Measurements from ENCODE around the gene IRF2BP1.
"Not testable (repeated sequence)": the region's sequence is repeated elsewhere in the genome, so short reads cannot be mapped to it uniquely, and the experiment has no call there.

IRF2BP1 gene

DNA sequence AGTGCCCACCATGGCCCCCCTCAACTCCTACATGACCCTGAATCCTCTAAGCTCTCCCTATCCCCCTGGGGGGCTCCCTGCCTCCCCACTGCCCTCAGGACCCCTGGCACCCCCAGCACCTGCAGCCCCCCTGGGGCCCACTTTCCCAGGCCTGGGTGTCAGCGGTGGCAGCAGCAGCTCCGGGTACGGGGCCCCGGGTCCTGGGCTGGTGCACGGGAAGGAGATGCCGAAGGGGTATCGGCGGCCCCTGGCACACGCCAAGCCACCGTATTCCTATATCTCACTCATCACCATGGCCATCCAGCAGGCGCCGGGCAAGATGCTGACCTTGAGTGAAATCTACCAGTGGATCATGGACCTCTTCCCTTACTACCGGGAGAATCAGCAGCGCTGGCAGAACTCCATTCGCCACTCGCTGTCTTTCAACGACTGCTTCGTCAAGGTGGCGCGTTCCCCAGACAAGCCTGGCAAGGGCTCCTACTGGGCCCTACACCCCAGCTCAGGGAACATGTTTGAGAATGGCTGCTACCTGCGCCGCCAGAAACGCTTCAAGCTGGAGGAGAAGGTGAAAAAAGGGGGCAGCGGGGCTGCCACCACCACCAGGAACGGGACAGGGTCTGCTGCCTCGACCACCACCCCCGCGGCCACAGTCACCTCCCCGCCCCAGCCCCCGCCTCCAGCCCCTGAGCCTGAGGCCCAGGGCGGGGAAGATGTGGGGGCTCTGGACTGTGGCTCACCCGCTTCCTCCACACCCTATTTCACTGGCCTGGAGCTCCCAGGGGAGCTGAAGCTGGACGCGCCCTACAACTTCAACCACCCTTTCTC lies 13.6 kb downstream of the IRF2BP1 start:
- Histone ChIP-seq H3K36me3 (ENCODE audit: insufficient read depth, low read length) (no peaks in the 10 kb centered on the region), H3K9me3 (ENCODE audit: low read depth, low read length) (no peaks in the 10 kb centered on the region)

DNA sequence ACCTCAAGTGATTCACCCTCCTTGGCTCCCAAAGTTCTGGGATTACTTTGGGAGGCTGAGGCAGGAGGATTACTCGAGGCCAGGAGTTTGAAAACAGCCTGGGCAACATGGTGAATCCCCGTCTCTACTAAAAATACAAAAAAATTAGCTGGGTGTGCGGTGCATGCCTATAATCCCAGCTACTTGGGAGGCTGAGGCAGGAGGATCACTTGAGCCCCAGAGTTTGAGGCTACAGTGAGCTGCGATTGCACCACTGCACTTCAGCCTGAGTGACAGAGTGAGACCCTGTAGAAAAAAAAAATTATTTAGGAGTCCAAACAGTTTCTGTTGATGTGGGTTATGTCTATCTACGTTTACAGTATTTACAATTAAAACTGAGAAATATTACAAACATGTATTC lies 15.1 kb downstream of the IRF2BP1 start:
- TF ChIP-seq EZH2 (IDR thresholded peaks at IDR 0.05) (no peak), POLR2AphosphoS5 (IDR thresholded peaks at IDR 0.05; ENCODE audit: borderline replicate concordance, low read depth, low read length) (no peak), FOXP2 (optimal IDR thresholded peaks at IDR 0.05; ENCODE audit: control extremely low read depth, extremely low read length, insufficient read depth) (no peak)
- no peaks in the 10 kb centered on the region for H3K9me3 ChIP-seq (ENCODE audit: low read depth, low read length)
- DNase-seq (ENCODE audit: low read depth, low spot score), result no peak
- no peaks in the 10 kb centered on the region for H3K36me3 ChIP-seq (ENCODE audit: insufficient read depth, low read length)
- H3K9ac ChIP-seq (ENCODE audit: insufficient read length), result no peak overlapping the region
- no peak overlapping the region for H3K4me3 ChIP-seq
- H3K27ac ChIP-seq, result no peak overlapping the region

More for the DNA sequence above, 13.6 kb downstream of the IRF2BP1 start:
- Histone ChIP-seq H3K9ac (ENCODE audit: insufficient read length) (no peak overlapping the region), H3K27ac (no peak overlapping the region), H3K4me3 (no peak overlapping the region)
- TF ChIP-seq FOXP2 (optimal IDR thresholded peaks at IDR 0.05; ENCODE audit: control extremely low read depth, extremely low read length, insufficient read depth) (no peak), EZH2 (IDR thresholded peaks at IDR 0.05) (no peak), POLR2AphosphoS5 (IDR thresholded peaks at IDR 0.05; ENCODE audit: borderline replicate concordance, low read depth, low read length) (no peak)
- no peak for DNase-seq (ENCODE audit: low read depth, low spot score)

DNA sequence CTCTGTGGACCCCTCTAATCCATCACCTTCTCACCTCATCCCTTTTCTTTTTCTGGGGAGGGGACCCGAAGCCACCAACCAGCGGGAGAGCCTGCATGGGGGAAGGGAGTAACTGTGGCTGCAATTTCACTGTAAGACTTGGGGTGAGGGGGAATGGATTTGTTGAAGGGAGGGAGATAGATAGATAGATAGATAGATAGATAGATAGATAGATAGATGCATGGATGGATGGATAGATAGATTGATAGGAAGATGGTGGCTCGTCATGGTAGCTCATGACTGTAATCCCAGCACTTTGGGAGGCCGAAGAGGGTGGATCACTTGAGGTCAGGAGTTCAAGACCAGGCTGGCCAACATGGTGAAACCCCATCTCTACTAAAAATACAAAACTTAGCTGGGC lies 18.7 kb downstream of the IRF2BP1 start:
- H3K36me3 ChIP-seq (ENCODE audit: insufficient read depth, low read length); H3K27ac ChIP-seq; H3K9me3 ChIP-seq (ENCODE audit: low read depth, low read length); H3K9ac ChIP-seq (ENCODE audit: insufficient read length); H3K4me3 ChIP-seq; DNase-seq (ENCODE audit: low read depth, low spot score): not testable (repeated sequence)

- H3K9ac ChIP-seq (ENCODE audit: insufficient read length), result no peak overlapping the region
- no peak for TF ChIP-seq POLR2AphosphoS5 (IDR thresholded peaks at IDR 0.05; ENCODE audit: borderline replicate concordance, low read depth, low read length)
- TF ChIP-seq FOXP2 (optimal IDR thresholded peaks at IDR 0.05; ENCODE audit: control extremely low read depth, extremely low read length, insufficient read depth), result no peak
- TF ChIP-seq EZH2 (IDR thresholded peaks at IDR 0.05), result no peak
- no peak for DNase-seq (ENCODE audit: low read depth, low spot score)
- no peak overlapping the region for H3K4me3 ChIP-seq
- no peaks in the 10 kb centered on the region for H3K9me3 ChIP-seq (ENCODE audit: low read depth, low read length)
- no peaks in the 10 kb centered on the region for H3K36me3 ChIP-seq (ENCODE audit: insufficient read depth, low read length)
- no peak overlapping the region for H3K27ac ChIP-seq
Observed at GRCh38 chr19:45866400-45867176, 19.4 kb downstream of the IRF2BP1 start.

DNA sequence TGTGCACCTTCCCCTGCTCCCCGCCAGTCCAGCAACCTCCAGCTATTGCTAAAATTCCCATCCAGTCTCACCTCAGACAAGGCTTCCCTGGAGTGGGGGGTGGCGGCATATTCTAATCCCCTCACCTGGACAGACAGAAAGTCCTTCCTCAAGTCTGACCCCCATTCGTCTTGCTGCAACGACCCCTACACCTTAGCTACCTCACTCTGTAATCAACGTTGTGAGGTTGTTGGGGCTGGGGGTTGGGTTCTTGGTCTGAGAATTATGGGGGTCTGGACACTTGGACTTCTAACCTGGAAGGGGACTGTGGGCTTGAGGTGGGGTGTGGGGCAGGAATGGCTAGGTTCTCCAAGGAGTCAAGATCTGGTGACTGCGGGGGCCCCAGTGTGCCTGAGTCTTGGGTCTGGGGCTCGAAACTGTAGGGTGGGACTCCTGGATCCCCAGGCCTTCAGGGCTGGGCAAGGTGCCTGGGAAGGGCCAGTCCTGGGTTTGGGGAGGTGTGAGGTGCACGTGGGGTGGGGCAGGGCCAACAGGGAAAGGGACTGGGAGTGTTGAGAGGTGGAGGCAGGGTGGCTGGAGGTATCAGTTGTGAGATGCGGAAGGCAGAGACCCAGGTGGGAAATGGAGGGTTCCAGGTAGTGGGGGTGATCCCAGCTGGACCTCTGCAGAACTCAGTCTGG lies 20.5 kb downstream of the IRF2BP1 start:
- TF ChIP-seq EZH2 (IDR thresholded peaks at IDR 0.05), result no peak
- TF ChIP-seq POLR2AphosphoS5 (IDR thresholded peaks at IDR 0.05; ENCODE audit: borderline replicate concordance, low read depth, low read length), result no peak
- TF ChIP-seq FOXP2 (optimal IDR thresholded peaks at IDR 0.05; ENCODE audit: control extremely low read depth, extremely low read length, insufficient read depth), result no peak
- Histone ChIP-seq H3K27ac (no peak overlapping the region), H3K9ac (ENCODE audit: insufficient read length) (no peak overlapping the region), H3K9me3 (ENCODE audit: low read depth, low read length) (no peaks in the 10 kb centered on the region), H3K4me3 (no peak overlapping the region), H3K36me3 (ENCODE audit: insufficient read depth, low read length) (peaks cover 4% of the 10 kb centered on the region; the same call in 1 of the 2 replicates)
- DNase-seq (ENCODE audit: low read depth, low spot score), result no peak

GRCh38 chr19:45864629-45865082 lies 21.3 kb downstream of the IRF2BP1 start:
- Histone ChIP-seq H3K4me3 (peak overlapping the region; percentile 96), H3K9me3 (ENCODE audit: low read depth, low read length) (no peaks in the 10 kb centered on the region), H3K27ac (no peak overlapping the region), H3K9ac (ENCODE audit: insufficient read length) (no peak overlapping the region), H3K36me3 (ENCODE audit: insufficient read depth, low read length) (peaks cover 7% of the 10 kb centered on the region; the same call in 1 of the 2 replicates)
- no peak for DNase-seq (ENCODE audit: low read depth, low spot score)
- TF ChIP-seq EZH2 (IDR thresholded peaks at IDR 0.05) (no peak), FOXP2 (optimal IDR thresholded peaks at IDR 0.05; ENCODE audit: control extremely low read depth, extremely low read length, insufficient read depth) (no peak), POLR2AphosphoS5 (IDR thresholded peaks at IDR 0.05; ENCODE audit: borderline replicate concordance, low read depth, low read length) (no peak)

DNA sequence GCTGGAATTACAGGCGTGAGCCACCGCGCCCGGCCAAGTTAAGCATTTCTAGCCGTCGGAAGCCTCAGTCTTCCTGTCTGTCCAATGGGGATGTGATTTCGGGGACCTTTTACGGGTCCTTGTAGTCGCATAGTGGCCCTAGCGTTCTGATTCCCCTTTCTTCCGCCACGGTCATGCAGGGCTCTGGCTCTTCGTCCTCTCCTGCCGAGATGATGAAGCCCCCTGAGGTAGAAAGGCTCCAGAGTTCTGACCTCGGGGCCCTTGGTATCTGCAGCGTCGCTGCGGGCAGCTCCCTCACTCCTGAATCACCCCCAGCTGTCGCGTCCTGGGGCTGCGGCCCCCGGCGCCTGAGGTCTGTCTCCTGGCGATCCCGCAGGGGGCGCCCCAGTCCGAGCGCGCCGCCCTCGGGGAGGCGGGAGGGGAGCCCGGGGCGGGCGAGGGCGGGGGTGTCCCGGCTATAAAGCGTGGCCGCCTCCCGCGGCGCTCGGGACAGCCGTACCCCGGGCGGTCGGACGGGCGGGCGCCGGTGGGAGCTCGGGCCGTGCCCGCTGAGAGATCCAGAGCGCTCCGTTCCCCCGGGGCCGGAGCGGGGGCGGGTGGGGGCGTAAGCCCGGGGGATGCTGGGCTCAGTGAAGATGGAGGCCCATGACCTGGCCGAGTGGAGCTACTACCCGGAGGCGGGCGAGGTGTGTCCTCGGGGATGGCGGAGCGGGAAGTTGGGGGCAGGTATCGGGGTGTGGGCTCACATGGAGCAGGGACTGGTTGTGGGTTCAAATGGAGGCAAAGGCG lies 21.9 kb downstream of the IRF2BP1 start, which contains the start of gene FOXA3:
FOXA3 (plus strand) TSS at position 487 of the 789 bp plus-strand sequence; CDS start at position 618, 131 bp downstream.
- Histone ChIP-seq H3K36me3 (ENCODE audit: insufficient read depth, low read length) (peaks cover 13% of the 10 kb centered on the region), H3K4me3 (peak within 1 kb of the TSS; percentile 96), H3K9me3 (ENCODE audit: low read depth, low read length) (no peaks in the 10 kb centered on the region), H3K9ac (ENCODE audit: insufficient read length) (peak within 1 kb of the TSS; percentile 38), H3K27ac (no peak within 1 kb of the TSS)
- TF ChIP-seq POLR2AphosphoS5 (IDR thresholded peaks at IDR 0.05; ENCODE audit: borderline replicate concordance, low read depth, low read length) (no peak), EZH2 (IDR thresholded peaks at IDR 0.05) (no peak), FOXP2 (optimal IDR thresholded peaks at IDR 0.05; ENCODE audit: control extremely low read depth, extremely low read length, insufficient read depth) (no peak)
- DNase-seq (ENCODE audit: low read depth, low spot score), result no peak
